WTC11 (cell line): ENCODE measurements around the gene GLG1. TPM values are rescaled to one million over a fixed set of nuclear protein-coding genes. Genes with fewer than 3 reads are reported as not detected.

ENCODE experiments used
- ATAC-seq: fragments of 200-7000 bp; cut with Tn5 transposase; 2 replicates; pipeline ENCODE4 v1.10.0; 2021; ENCODE audit warnings: mild to moderate bottlenecking, moderate library complexity
- CTCF ChIA-PET: fragments of 300-600 bp; sonication (Branson Sonifier 250); formaldehyde crosslinking; loops from one replicate; lab custom pipeline; 2021; ENCODE audit warnings: antibody characterized with exemption; lab: Charles Lee
- POLR2A ChIA-PET: fragments of 350-600 bp; sonication (Branson Sonifier 250); formaldehyde crosslinking; loops from one replicate; lab custom pipeline; 2021; ENCODE audit warnings: antibody characterized with exemption; lab: Charles Lee
- DNase-seq: peaks from one replicate; pipeline ENCODE4 v3.0.0; 2021; ENCODE audit warnings: low spot score
- H3K27ac Mint-ChIP-seq: 2 replicates; pipeline ENCODE4 v1.8.0; 2021; ENCODE audit warnings: mixed read lengths
- H3K27me3 Mint-ChIP-seq: 2 replicates; pipeline ENCODE4 v1.8.0; 2021; ENCODE audit warnings: low read depth, mild to moderate bottlenecking, moderate library complexity, mixed read lengths
- H3K36me3 Mint-ChIP-seq: 2 replicates; pipeline ENCODE4 v1.8.0; 2021; ENCODE audit warnings: mixed read lengths
- H3K4me1 Mint-ChIP-seq: 2 replicates; pipeline ENCODE4 v1.8.0; 2022; ENCODE audit warnings: mixed read lengths
- H3K4me3 Mint-ChIP-seq: 2 replicates; pipeline ENCODE4 v1.8.0; 2021; ENCODE audit warnings: mild to moderate bottlenecking, moderate library complexity, mixed read lengths
- H3K9me3 Mint-ChIP-seq: 2 replicates; pipeline ENCODE4 v1.8.0; 2021; ENCODE audit warnings: mixed read lengths
- CBFB ChIP-seq: sonication (generic); formaldehyde crosslinking; IDR thresholded peaks from 2 replicates; pipeline ENCODE4 v1.8.1; 2022; ENCODE audit warnings: mild to moderate bottlenecking, low read depth, missing genetic modification reagents
- CREB1 ChIP-seq: sonication (generic); formaldehyde crosslinking; IDR thresholded peaks from 2 replicates; pipeline ENCODE4 v1.8.0; 2023; ENCODE audit warnings: mild to moderate bottlenecking, missing genetic modification reagents
- ERG ChIP-seq: fragments of 250-450 bp; sonication (Bioruptor Pico); IDR thresholded peaks from 2 replicates; pipeline ENCODE4 v1.8.0; 2021; ENCODE audit warnings: mild to moderate bottlenecking
- IRF2 ChIP-seq: sonication (generic); formaldehyde crosslinking; IDR thresholded peaks from 2 replicates; pipeline ENCODE4 v1.8.0; 2022; ENCODE audit warnings: low read depth, missing genetic modification reagents, borderline replicate concordance
- PREB ChIP-seq: sonication (generic); formaldehyde crosslinking; IDR thresholded peaks from 2 replicates; pipeline ENCODE4 v1.8.1; 2022; ENCODE audit warnings: mild to moderate bottlenecking, missing genetic modification reagents, moderate library complexity, borderline replicate concordance
- RORB ChIP-seq: fragments of 250-450 bp; sonication (Bioruptor Pico); IDR thresholded peaks from 2 replicates; pipeline ENCODE4 v1.9.0; 2021; ENCODE audit warnings: mild to moderate bottlenecking
- SMAD4 ChIP-seq: sonication (generic); formaldehyde crosslinking; IDR thresholded peaks from 2 replicates; pipeline ENCODE4 v1.8.0; 2022; ENCODE audit warnings: mild to moderate bottlenecking, missing genetic modification reagents
- SP1 ChIP-seq: sonication (generic); formaldehyde crosslinking; conservative IDR thresholded peaks from 2 replicates; pipeline ENCODE4 v1.8.1; 2022; ENCODE audit warnings: missing genetic modification reagents
- TP53 ChIP-seq: sonication (generic); formaldehyde crosslinking; IDR thresholded peaks from 2 replicates; pipeline ENCODE4 v1.8.1; 2023; ENCODE audit warnings: mild to moderate bottlenecking, missing genetic modification reagents
- USF2 ChIP-seq: sonication (generic); formaldehyde crosslinking; IDR thresholded peaks from 2 replicates; pipeline ENCODE4 v1.8.1; 2023; ENCODE audit warnings: mild to moderate bottlenecking, missing genetic modification reagents, moderate library complexity
- ZBTB21 ChIP-seq: sonication (generic); formaldehyde crosslinking; IDR thresholded peaks from 2 replicates; pipeline ENCODE4 v1.8.1; 2023; ENCODE audit warnings: mild to moderate bottlenecking, missing genetic modification reagents, borderline replicate concordance
- ZBTB43 ChIP-seq: sonication (generic); formaldehyde crosslinking; IDR thresholded peaks from 2 replicates; pipeline ENCODE4 v1.8.1; 2023; ENCODE audit warnings: mild to moderate bottlenecking, missing genetic modification reagents
- ZNF263 ChIP-seq: sonication (generic); formaldehyde crosslinking; IDR thresholded peaks from 2 replicates; pipeline ENCODE4 v1.8.1; 2022; ENCODE audit warnings: low read depth, mild to moderate bottlenecking, moderate library complexity, missing genetic modification reagents
- ZNF512 ChIP-seq: sonication (generic); formaldehyde crosslinking; IDR thresholded peaks from 2 replicates; pipeline ENCODE4 v1.8.1; 2022; ENCODE audit warnings: missing genetic modification reagents, borderline replicate concordance
- total RNA-seq: library from RNA; stranded (reverse); gene quantifications from 3 replicates; pipeline ENCODE4 v1.2.3, GENCODE V29; 2021
- TF ChIP-seq, protein P1 (sequence below): sonication (generic); formaldehyde crosslinking; IDR thresholded peaks from 2 replicates; pipeline ENCODE4 v1.8.0; 2022; ENCODE audit warnings: mild to moderate bottlenecking, missing genetic modification reagents
- TF ChIP-seq, protein P2 (sequence below): sonication (generic); formaldehyde crosslinking; IDR thresholded peaks from 2 replicates; pipeline ENCODE4 v1.8.1; 2023; ENCODE audit warnings: mild to moderate bottlenecking, missing genetic modification reagents, moderate library complexity
- TF ChIP-seq, protein P3 (sequence below): sonication (generic); formaldehyde crosslinking; IDR thresholded peaks from 2 replicates; pipeline ENCODE4 v1.8.0; 2022; ENCODE audit warnings: mild to moderate bottlenecking, missing genetic modification reagents

Gene GLG1
- total RNA-seq, 1 experiment from 2014 or later: 156 TPM

DNA sequence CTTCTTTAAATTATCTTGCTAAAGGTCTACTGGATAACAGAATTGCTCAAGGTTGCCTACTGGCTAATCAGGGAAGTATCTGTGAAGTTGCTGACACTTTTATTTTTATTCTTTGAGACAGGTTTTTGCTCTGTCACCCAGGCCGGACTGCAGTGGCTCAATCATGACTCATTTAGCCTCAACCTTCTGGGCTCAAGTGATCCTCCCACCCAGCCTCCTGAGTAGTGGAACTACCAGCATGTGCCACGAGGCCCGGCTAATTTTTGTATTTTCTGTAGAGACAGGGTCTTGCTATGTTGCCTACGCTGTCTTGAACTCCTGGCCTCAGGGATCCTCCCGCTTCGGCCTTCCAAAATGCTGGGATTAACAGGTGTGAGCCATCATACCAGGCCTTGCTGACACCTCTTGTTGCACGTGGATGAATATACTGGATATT is 43.1 kb downstream of the GLG1 start:
- no peaks in the 10 kb centered on the region for H3K9me3 Mint-ChIP-seq
- TF ChIP-seq USF2 (CRISPR knock-in tag) (no peak), ZBTB21 (no peak), IRF2 (CRISPR knock-in tag) (no peak), PREB (CRISPR knock-in tag) (no peak), SP1 (no peak), ZNF263 (CRISPR knock-in tag) (no peak), ZBTB43 (CRISPR knock-in tag) (no peak)
- TF ChIP-seq, protein P1, sequence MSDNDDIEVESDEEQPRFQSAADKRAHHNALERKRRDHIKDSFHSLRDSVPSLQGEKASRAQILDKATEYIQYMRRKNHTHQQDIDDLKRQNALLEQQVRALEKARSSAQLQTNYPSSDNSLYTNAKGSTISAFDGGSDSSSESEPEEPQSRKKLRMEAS: no peak
- TF ChIP-seq, all 79 proteins: peak for 0
- ChIA-PET POLR2A (no interaction called here), CTCF (no interaction called here)
- Mint-ChIP-seq H3K4me1 (peaks cover 27% of the 10 kb centered on the region), H3K4me3 (no peak overlapping the region), H3K36me3 (no peaks in the 10 kb centered on the region; the same call in 1 of the 2 replicates), H3K27me3 (no peaks in the 10 kb centered on the region), H3K27ac (no peak overlapping the region; the same call in 1 of the 2 replicates)
- ATAC-seq (no peak), DNase-seq (no peak)

GRCh38 chr16:74562117-74562516 is 44.8 kb downstream of the GLG1 start:
- H3K27ac Mint-ChIP-seq: no peak overlapping the region
- DNase-seq: no peak
- ChIA-PET CTCF (interaction anchor here (1.0 to 1.1 kb wide), 2 partner anchors 7 to 251 kb away, joined by 3 read pairs; no protein-coding TSS in a partner anchor), POLR2A (interaction anchor here (0.9 kb wide), 1 partner anchor 9 kb away, joined by 6 read pairs; no protein-coding TSS in a partner anchor)
- no peak for ATAC-seq
- no peaks in the 10 kb centered on the region for H3K27me3 Mint-ChIP-seq
- H3K36me3 Mint-ChIP-seq: no peaks in the 10 kb centered on the region; the same call in 1 of the 2 replicates
- H3K9me3 Mint-ChIP-seq: no peaks in the 10 kb centered on the region
- no peak for TF ChIP-seq ZNF512 (CRISPR knock-in tag)
- TF ChIP-seq CREB1: no peak
- TF ChIP-seq, protein P2, sequence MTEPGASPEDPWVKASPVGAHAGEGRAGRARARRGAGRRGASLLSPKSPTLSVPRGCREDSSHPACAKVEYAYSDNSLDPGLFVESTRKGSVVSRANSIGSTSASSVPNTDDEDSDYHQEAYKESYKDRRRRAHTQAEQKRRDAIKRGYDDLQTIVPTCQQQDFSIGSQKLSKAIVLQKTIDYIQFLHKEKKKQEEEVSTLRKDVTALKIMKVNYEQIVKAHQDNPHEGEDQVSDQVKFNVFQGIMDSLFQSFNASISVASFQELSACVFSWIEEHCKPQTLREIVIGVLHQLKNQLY (CRISPR knock-in tag): no peak
- TF ChIP-seq SMAD4: no peak
- no peak for TF ChIP-seq RORB
- TF ChIP-seq TP53 (CRISPR knock-in tag): no peak
- no peak overlapping the region for H3K4me3 Mint-ChIP-seq
- peaks cover 23% of the 10 kb centered on the region for H3K4me1 Mint-ChIP-seq

DNA sequence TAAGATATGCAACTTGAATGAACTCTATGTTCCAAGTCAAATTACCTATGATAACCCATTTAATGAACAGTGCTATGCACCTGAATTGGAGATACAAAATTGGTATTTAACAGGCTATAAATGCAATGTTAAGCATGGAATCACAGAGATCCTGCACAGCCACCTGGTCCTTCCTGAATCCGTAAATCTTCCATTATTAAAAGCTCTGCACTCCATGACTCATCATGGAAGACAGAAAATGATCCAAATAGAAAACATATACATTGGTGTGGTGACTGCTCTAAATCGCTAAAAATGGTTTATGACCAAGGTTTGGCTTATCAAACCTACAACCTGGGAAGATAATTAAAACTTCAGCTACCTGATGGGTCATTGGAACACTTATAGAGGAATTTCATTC is 45.3 kb downstream of the GLG1 start:
- TF ChIP-seq, protein P2 (CRISPR knock-in tag): no peak
- TF ChIP-seq CBFB (CRISPR knock-in tag) (no peak), ERG (CRISPR knock-in tag) (no peak)
- TF ChIP-seq, protein P3, sequence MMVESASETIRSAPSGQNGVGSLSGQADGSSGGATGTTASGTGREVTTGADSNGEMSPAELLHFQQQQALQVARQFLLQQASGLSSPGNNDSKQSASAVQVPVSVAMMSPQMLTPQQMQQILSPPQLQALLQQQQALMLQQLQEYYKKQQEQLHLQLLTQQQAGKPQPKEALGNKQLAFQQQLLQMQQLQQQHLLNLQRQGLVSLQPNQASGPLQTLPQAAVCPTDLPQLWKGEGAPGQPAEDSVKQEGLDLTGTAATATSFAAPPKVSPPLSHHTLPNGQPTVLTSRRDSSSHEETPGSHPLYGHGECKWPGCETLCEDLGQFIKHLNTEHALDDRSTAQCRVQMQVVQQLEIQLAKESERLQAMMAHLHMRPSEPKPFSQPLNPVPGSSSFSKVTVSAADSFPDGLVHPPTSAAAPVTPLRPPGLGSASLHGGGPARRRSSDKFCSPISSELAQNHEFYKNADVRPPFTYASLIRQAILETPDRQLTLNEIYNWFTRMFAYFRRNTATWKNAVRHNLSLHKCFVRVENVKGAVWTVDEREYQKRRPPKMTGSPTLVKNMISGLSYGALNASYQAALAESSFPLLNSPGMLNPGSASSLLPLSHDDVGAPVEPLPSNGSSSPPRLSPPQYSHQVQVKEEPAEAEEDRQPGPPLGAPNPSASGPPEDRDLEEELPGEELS (CRISPR knock-in tag): no peak
- TF ChIP-seq, all 79 proteins: peak for 0
- no peaks in the 10 kb centered on the region; the same call in 1 of the 2 replicates for H3K36me3 Mint-ChIP-seq
- no peak for ATAC-seq
- no peaks in the 10 kb centered on the region for H3K27me3 Mint-ChIP-seq
- no peaks in the 10 kb centered on the region for H3K9me3 Mint-ChIP-seq
- CTCF ChIA-PET: interaction anchor here (1.0 to 1.1 kb wide), 2 partner anchors 8 to 252 kb away, joined by 3 read pairs; no protein-coding TSS in a partner anchor
- H3K4me3 Mint-ChIP-seq: no peak overlapping the region
- no peak for DNase-seq
- POLR2A ChIA-PET: interaction anchor here (0.9 kb wide), 1 partner anchor 9 kb away, joined by 6 read pairs; no protein-coding TSS in a partner anchor
- H3K27ac Mint-ChIP-seq: no peak overlapping the region
- peaks cover 20% of the 10 kb centered on the region for H3K4me1 Mint-ChIP-seq
